Fibroblast of lung (primary cell): ENCODE results near the gene POLR2A. TPM values are rescaled to one million over a fixed set of nuclear protein-coding genes. Genes with fewer than 3 reads are reported as not detected.

Source experiments
- DNase-seq, 2 donors: peaks; one replicate each; pipeline versions ENCODE4 v3.0.0 to v3.0.0-alpha.2; 2010; ENCODE audit warnings: low read depth in 2 of 2
- H2AFZ ChIP-seq: 2 replicates; pipeline ENCODE4 v1.5.1; 2012; ENCODE audit warnings: low read length, control low read depth, inconsistent platforms
- H3K27ac ChIP-seq: 2 replicates; pipeline ENCODE4 v1.5.1; 2011; ENCODE audit warnings: low read length, control low read depth; ENCODE audit not compliant: insufficient read depth
- H3K27me3 ChIP-seq: 2 replicates; pipeline ENCODE4 v1.5.1; 2011; ENCODE audit warnings: mild to moderate bottlenecking, low read length; ENCODE audit not compliant: control insufficient read depth, insufficient read depth
- H3K36me3 ChIP-seq: 2 replicates; pipeline ENCODE4 v1.5.1; 2011; ENCODE audit warnings: low read length; ENCODE audit not compliant: control insufficient read depth, insufficient read depth
- H3K4me1 ChIP-seq: 2 replicates; pipeline ENCODE4 v1.5.1; 2011; ENCODE audit warnings: low read length; ENCODE audit not compliant: control insufficient read depth, insufficient read depth; ENCODE audit errors: extremely low read depth
- H3K4me2 ChIP-seq: 2 replicates; pipeline ENCODE4 v1.5.1; 2011; ENCODE audit warnings: low read length, control low read depth; ENCODE audit not compliant: insufficient read depth; ENCODE audit errors: extremely low read depth
- H3K4me3 ChIP-seq, 4 experiments: fragments of 200-600 bp in 1 of 4; sonication (generic) in 1 of 4; replicated peaks in 1 of 4; 2 replicates each; pipeline ENCODE4 v1.5.1; 2011 to 2016; ENCODE audit warnings: low read length in 4 of 4, low read depth in 3 of 4, mild to moderate bottlenecking in 3 of 4, control low read depth in 2 of 4, inconsistent platforms in 1 of 4, mixed read lengths in 1 of 4; ENCODE audit not compliant: insufficient read depth in 1 of 4; ENCODE audit errors: control extremely low read depth in 1 of 4
- H3K79me2 ChIP-seq: 2 replicates; pipeline ENCODE4 v1.5.1; 2012; ENCODE audit warnings: mild to moderate bottlenecking, low read length, inconsistent platforms; ENCODE audit not compliant: control insufficient read depth, insufficient read depth
- H3K9ac ChIP-seq: 2 replicates; pipeline ENCODE4 v1.5.1; 2011; ENCODE audit warnings: mild to moderate bottlenecking, low read length, control low read depth; ENCODE audit not compliant: insufficient read depth
- H3K9me3 ChIP-seq: 2 replicates; pipeline ENCODE4 v1.5.1; 2012; ENCODE audit warnings: low read depth, low read length; ENCODE audit not compliant: control insufficient read depth, insufficient read depth
- H4K20me1 ChIP-seq: 2 replicates; pipeline ENCODE4 v1.5.1; 2011; ENCODE audit warnings: low read length; ENCODE audit not compliant: control insufficient read depth, insufficient read depth; ENCODE audit errors: extremely low read depth
- CTCF ChIP-seq, 2 donors: IDR thresholded peaks in 1 of 2; conservative IDR thresholded peaks in 1 of 2; 1 replicate in 1 of 2; 2 replicates in 1 of 2; pipeline ENCODE4 v1.5.1; 2011 to 2012; ENCODE audit warnings: low read length in 2 of 2, control low read depth in 1 of 2, inconsistent platforms in 1 of 2, low read depth in 1 of 2, mild to moderate bottlenecking in 1 of 2
- EZH2 ChIP-seq: IDR thresholded peaks from 2 replicates; pipeline ENCODE4 v1.5.1; 2012; ENCODE audit warnings: low read length, control low read depth, mild to moderate bottlenecking; ENCODE audit errors: missing control alignments
- polyA plus RNA-seq, 2 donors: library from polyadenylated mRNA; depleted of rRNA in 1 of 2; stranded (reverse) in 1 of 2; unstranded in 1 of 2; fragments of >200 nt; gene quantifications; 2 replicates each; pipeline ENCODE4 v1.2.1, GENCODE V29; 2011 to 2012; ENCODE audit warnings: missing spikeins in 1 of 2
- total RNA-seq: library from RNA; depleted of rRNA; stranded (reverse); fragments of >200 nt; gene quantifications from 2 replicates; pipeline ENCODE4 v1.2.1, GENCODE V29; 2014

POLR2A gene
- total and polyA plus RNA-seq, 2 donors (not counting 1 experiment from before 2014, with no cell fraction given) = 7.1 to 75.8 TPM

GRCh38 chr17:7438656-7439460 is 45.3 kb upstream of the POLR2A start:
- no peak overlapping the region for H2AFZ ChIP-seq
- peaks cover 25% of the 10 kb centered on the region for H3K27me3 ChIP-seq
- peak; percentile 91 for TF ChIP-seq EZH2
- no peak for TF ChIP-seq CTCF (conservative IDR thresholded peaks at IDR 0.05 in 1 of 2, IDR thresholded peaks at IDR 0.05 in 1 of 2; ENCODE audit: low read depth in 1 of 2, low read length in 2 of 2)
- H3K27ac ChIP-seq = no peak overlapping the region
- no peaks in the 10 kb centered on the region for H3K79me2 ChIP-seq
- H3K4me3 ChIP-seq = peak overlapping the region in 1 of 4 experiments; percentile 42
- peaks cover 13% of the 10 kb centered on the region for H3K4me1 ChIP-seq
- H4K20me1 ChIP-seq = no peaks in the 10 kb centered on the region
- no peak for DNase-seq
- H3K4me2 ChIP-seq = no peak overlapping the region
- H3K9ac ChIP-seq = no peak overlapping the region
- H3K36me3 ChIP-seq = no peaks in the 10 kb centered on the region
- no peaks in the 10 kb centered on the region for H3K9me3 ChIP-seq

DNA sequence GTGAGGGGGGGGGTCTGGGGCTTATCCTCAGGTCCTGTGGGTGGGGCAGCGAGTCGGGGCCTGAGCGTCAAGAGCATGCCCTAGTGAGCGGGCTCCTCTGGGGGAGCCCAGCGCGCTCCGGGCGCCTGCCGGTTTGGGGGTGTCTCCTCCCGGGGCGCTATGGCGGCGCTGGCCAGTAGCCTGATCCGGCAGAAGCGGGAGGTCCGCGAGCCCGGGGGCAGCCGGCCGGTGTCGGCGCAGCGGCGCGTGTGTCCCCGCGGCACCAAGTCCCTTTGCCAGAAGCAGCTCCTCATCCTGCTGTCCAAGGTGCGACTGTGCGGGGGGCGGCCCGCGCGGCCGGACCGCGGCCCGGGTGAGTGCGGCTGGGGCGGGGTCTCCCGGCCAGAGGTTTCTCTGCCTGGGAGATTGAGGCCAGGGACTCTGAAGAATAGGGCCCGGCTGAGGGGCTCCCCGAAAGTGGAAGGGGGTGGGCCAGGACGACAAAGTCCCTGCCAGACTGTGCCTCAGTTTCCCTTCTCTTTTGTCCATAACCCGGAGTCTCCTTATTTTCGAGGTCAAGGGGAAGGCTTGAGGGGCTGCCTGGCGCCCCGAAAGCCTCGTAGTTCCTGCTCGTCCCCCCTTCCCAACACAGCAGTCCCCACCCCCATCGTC is 44.6 kb upstream of the POLR2A start, which contains the start of gene FGF11:
TSS of gene FGF11 (plus strand) at position 51 of the 651 bp plus-strand sequence. CDS start at position 160, 109 bp downstream.
- Histone ChIP-seq H3K27ac (no peak within 1 kb of the TSS), H3K4me1 (peaks cover 17% of the 10 kb centered on the region)

More for the DNA sequence above, 44.6 kb upstream of the POLR2A start, which contains the start of gene FGF11:
- Histone ChIP-seq H3K36me3 (no peaks in the 10 kb centered on the region), H3K4me3 (peak within 1 kb of the TSS; percentile 21 to 52 (median 35)), H3K9me3 (no peaks in the 10 kb centered on the region), H3K4me2 (peak within 1 kb of the TSS; percentile 92), H3K27me3 (peaks cover 25% of the 10 kb centered on the region), H2AFZ (no peak within 1 kb of the TSS), H3K79me2 (no peaks in the 10 kb centered on the region), H4K20me1 (no peaks in the 10 kb centered on the region), H3K9ac (no peak within 1 kb of the TSS)
- TF ChIP-seq EZH2 = peak; percentile 65
- no peak for TF ChIP-seq CTCF (conservative IDR thresholded peaks at IDR 0.05 in 1 of 2, IDR thresholded peaks at IDR 0.05 in 1 of 2; ENCODE audit: low read depth in 1 of 2, low read length in 2 of 2)
- DNase-seq = no peak
